ENCODE data around the gene LGI4.

Gene LGI4

GRCh38 chr19:35110974-35111373 lies 23.9 kb downstream of the LGI4 start:
- no peak for TF ChIP-seq REST (IDR thresholded peaks at IDR 0.05; ENCODE audit: insufficient read depth in 1 of 2, low read depth in 2 of 2, low read length in 2 of 2)
- no peak for TF ChIP-seq POLR2AphosphoS5 (IDR thresholded peaks at IDR 0.05; ENCODE audit: low read depth, low read length)
- TF ChIP-seq FOXP2 (optimal IDR thresholded peaks at IDR 0.05; ENCODE audit: borderline replicate concordance, extremely low read depth, extremely low read length, insufficient read depth) = no peak
- no peak for TF ChIP-seq TAF1 (IDR thresholded peaks at IDR 0.05; ENCODE audit: borderline replicate concordance, insufficient read depth, low read length)

- no peak for TF ChIP-seq FOXP2 (optimal IDR thresholded peaks at IDR 0.05; ENCODE audit: borderline replicate concordance, extremely low read depth, extremely low read length, insufficient read depth)
Observed at GRCh38 chr19:35109395-35110112, 25.3 kb downstream of the LGI4 start.

- TF ChIP-seq POLR2AphosphoS5 (IDR thresholded peaks at IDR 0.05; ENCODE audit: low read depth, low read length) (no peak), FOXP2 (optimal IDR thresholded peaks at IDR 0.05; ENCODE audit: borderline replicate concordance, extremely low read depth, extremely low read length, insufficient read depth) (no peak), REST (IDR thresholded peaks at IDR 0.05; ENCODE audit: insufficient read depth in 1 of 2, low read depth in 2 of 2, low read length in 2 of 2) (no peak), TAF1 (IDR thresholded peaks at IDR 0.05; ENCODE audit: borderline replicate concordance, insufficient read depth, low read length) (no peak), SIN3A (IDR thresholded peaks at IDR 0.05; ENCODE audit: borderline replicate concordance, insufficient read depth, low read length) (no peak)
Observed at GRCh38 chr19:35108730-35109129, 26.1 kb downstream of the LGI4 start.

- TF ChIP-seq POLR2AphosphoS5 (IDR thresholded peaks at IDR 0.05; ENCODE audit: low read depth, low read length) (no peak), REST (IDR thresholded peaks at IDR 0.05; ENCODE audit: insufficient read depth in 1 of 2, low read depth in 2 of 2, low read length in 2 of 2) (no peak), SIN3A (IDR thresholded peaks at IDR 0.05; ENCODE audit: borderline replicate concordance, insufficient read depth, low read length) (no peak), TAF1 (IDR thresholded peaks at IDR 0.05; ENCODE audit: borderline replicate concordance, insufficient read depth, low read length) (no peak)
Observed at GRCh38 chr19:35107545-35107944, 27.3 kb downstream of the LGI4 start.

- TF ChIP-seq FOXP2 (optimal IDR thresholded peaks at IDR 0.05; ENCODE audit: borderline replicate concordance, extremely low read depth, extremely low read length, insufficient read depth) (no peak), POLR2AphosphoS5 (IDR thresholded peaks at IDR 0.05; ENCODE audit: low read depth, low read length) (no peak), SIN3A (IDR thresholded peaks at IDR 0.05; ENCODE audit: borderline replicate concordance, insufficient read depth, low read length) (no peak), TAF1 (IDR thresholded peaks at IDR 0.05; ENCODE audit: borderline replicate concordance, insufficient read depth, low read length) (no peak), REST (IDR thresholded peaks at IDR 0.05; ENCODE audit: insufficient read depth in 1 of 2, low read depth in 2 of 2, low read length in 2 of 2) (no peak)
Observed at GRCh38 chr19:35106898-35107541, 27.8 kb downstream of the LGI4 start.
